Non-pigmented ciliary epithelial cell (primary cell): ENCODE measurements around the gene C1orf167.
A peak's percentile ranks its signal among the peaks of the same experiment; 100 is the strongest.

Experiments used
- DNase-seq: peaks from one replicate; pipeline ENCODE4 v3.0.0-alpha.2; 2010; ENCODE audit warnings: low read depth

Gene C1orf167

DNA sequence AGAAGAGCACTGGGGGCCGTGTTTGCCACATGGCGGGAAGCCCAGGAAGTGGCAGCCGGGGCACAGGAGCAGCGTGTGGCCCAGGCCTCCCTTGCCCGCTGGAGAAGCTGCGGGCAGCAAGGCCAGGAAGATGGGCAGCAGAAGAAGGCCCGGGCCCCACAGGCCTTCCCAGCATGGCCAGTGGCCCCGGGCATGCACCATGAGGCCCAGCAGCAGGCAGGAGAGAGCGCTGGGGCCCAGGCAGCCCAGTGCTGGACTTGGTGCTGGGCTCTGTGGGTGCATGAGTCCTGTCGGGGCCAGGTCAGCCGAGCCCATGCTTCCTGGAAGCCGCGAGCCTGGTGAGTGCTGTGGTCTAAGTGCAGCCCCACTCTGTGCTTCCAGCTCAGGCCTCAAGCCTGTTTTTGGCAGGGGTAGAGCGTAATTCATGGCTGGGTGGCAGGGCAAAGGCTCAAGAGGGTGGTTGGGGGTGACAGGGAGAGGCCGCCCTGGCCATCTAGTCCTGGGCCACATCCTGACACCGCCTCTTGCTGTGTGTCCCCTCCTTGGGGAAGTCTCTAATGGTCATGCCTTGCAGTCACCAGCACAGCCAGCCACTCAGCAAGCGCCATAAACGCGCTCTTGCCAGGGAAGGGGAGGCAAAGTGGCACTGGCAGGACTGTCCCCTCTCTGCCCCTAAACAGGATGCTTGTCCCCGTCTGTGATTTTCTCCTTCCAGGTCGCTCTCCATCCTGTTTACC, 22.4 kb downstream of the C1orf167 start:
- DNase-seq = no peak

GRCh38 chr1:11784993-11785769, 23.2 kb downstream of the C1orf167 start:
- DNase-seq = no peak

GRCh38 chr1:11786168-11786567, 24.2 kb downstream of the C1orf167 start:
- DNase-seq = no peak

- DNase-seq = no peak
Observed at GRCh38 chr1:11787251-11787803, 25.3 kb downstream of the C1orf167 start.

DNA sequence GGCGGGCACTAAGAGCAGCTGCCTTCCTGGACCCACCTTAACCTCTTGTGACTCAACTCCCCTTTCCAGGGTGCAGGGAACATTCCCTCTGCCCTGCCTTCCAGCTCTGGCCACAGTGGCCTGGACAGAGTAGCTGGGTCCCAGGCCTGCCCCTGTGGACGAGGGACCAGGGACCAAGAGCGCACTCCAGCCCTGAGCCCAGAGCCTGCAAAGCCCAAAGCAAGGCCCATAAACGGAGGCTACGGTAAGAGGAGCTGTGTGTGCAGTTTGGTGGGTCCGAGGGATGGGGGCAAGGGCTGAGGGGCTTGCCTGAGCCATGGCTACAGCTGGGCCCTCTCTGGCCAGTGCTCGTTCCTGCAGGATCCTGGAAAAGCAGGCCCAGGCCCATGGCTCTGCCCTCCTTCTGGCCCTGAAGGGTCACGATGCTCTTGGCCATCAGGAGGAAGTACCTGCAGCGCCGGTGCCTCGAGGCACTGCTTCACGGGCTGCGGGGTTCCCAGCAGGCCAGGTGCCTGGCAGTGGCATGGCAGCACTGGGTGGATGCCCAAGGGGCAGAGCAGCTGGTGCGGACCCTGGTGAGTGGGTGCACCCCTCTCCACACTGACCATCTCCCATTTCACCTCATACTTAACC, 25.9 kb downstream of the C1orf167 start:
- no peak for DNase-seq

- no peak for DNase-seq
Observed at GRCh38 chr1:11788549-11789053, 26.6 kb downstream of the C1orf167 start.

GRCh38 chr1:11789126-11790067, 27.4 kb downstream of the C1orf167 start:
- no peak for DNase-seq

GRCh38 chr1:11790101-11790879, 28.3 kb downstream of the C1orf167 start:
- DNase-seq = no peak

DNA sequence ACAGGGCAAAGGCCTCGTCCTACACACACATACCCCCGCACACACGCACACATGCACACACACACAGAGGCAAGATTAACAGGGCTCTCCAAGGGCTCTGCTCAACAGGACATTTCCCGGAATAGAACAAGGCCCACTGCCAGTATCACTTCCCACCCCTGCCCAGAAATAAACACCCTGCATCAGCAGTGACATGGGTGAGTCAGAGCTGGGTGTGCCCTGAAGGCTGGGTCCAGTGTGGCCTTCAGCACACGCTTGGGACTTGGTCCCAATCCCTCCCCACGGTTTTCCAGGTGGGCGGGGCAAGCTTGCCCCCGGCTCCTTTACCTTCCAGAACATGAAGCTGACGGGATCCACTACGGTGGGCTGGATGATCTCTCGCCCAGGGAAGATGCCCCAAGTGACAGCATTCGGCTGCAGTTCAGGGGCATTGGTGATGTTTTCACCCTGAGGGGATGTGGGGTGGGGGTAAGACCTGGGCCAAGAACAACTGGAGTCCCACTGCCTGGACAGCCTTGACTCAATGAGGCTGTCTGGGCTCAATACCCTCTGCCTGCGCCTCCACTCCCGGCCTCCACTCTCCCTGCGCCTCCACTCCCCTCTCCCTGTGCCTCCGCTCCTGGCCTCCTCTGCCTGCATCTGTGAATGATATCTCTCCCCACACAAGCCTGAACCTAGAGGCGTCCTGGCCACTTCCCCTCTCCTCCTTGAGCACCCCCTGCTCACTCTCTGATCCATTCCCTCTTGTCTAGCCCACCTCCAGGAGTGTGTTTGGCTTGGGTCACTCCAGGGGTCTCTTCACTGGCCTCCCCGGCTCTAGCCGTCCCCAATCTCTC, 29.1 kb downstream of the C1orf167 start:
- peak; percentile 46 for DNase-seq

- DNase-seq = no peak
Observed at GRCh38 chr1:11792106-11792505, 30.1 kb downstream of the C1orf167 start.

GRCh38 chr1:11793819-11794218, 31.8 kb downstream of the C1orf167 start:
- DNase-seq = no peak

DNA sequence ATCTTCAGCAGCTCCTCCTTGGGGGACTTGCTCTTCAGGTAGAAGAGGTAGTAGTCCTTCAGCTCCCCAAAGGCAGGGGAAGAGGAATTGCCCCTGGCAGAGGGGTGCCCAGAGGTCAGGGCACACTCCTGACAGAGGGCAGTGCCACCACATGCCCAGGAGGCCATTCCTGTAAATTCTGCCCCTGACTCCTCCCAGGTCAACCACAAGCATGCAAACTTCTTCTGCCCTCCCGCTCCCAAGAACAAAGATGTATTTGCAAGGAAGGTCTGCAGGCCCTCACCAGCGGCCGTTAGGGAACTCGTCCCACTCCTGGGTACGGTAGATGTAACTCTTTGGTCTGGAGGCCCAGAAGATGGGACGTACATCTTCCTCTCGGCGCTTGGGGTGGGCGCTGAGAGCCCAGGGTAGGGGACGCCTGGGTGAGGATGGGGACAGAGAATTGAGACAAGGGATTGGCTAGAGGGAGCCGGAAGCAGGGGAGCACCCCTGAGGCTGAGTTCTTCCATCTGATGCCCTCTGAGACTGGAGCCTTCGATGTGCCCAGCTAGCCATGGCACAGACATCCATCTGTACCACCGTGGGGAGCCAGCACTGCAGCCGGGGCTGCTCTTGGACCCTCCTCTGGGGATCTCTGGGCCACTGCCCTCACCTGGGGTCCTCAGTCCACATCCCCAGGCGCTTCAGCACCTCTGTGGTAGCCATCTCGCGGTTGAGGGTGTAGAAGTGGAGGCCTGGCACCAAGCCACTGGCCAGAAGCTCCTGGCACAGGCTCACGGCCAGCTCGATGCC, 32.6 kb downstream of the C1orf167 start:
- DNase-seq = no peak

- DNase-seq = no peak
Observed at GRCh38 chr1:11795238-11795890, 33.4 kb downstream of the C1orf167 start.

- no peak for DNase-seq
Observed at GRCh38 chr1:11796036-11796828, 34.2 kb downstream of the C1orf167 start.

- DNase-seq = no peak
Observed at GRCh38 chr1:11797525-11798216, 35.7 kb downstream of the C1orf167 start.

DNA sequence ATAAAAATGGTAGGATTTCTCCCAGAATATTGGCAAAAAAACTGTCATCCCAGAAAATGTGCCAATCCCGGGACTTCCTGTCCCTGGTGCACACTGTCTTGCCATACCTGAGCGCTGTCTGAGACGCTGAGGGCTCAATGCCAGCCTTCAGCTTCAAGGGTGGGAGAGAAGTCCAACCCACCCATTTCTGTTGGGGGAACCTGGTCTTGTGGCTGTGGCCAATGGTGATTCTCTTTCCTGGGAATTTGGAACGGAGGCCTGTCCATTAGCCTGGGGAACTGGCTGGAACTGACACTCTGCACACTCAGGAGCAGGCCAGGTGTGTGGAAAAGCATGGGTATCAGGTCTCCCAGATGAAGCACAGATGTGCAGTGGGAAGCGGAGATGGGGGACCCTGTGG, 37.1 kb downstream of the C1orf167 start:
- DNase-seq = no peak

DNA sequence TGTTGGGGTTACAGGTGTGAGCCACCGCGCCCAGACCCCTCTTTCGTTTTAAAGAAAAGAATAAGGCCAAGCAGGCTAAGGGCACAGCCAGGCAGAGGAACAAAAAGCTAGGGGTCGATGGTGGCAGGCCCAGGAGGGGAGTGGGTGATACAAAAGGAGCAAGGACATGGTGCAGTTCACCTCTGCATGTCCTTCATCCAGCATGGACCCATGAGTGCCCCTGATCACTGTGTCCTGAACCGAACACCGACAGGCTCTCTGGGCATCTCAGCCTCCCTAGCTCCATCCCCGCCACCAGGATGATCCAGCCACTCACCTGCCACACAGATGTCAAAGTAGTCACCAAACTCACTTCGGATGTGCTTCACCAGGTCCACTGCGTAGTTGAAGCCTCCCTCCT, 37.9 kb downstream of the C1orf167 start:
- no peak for DNase-seq
